ENCODE measurements around the gene SUGCT. TPM values are rescaled to one million over a fixed set of nuclear protein-coding genes. Genes with fewer than 3 reads are reported as not detected.

The SUGCT gene
- total and polyA plus RNA-seq, 2 of the 8 experiments (the other 6 are each of a cell fraction or from before 2014, with no cell fraction given), result 2.8 to 5.4 TPM

DNA sequence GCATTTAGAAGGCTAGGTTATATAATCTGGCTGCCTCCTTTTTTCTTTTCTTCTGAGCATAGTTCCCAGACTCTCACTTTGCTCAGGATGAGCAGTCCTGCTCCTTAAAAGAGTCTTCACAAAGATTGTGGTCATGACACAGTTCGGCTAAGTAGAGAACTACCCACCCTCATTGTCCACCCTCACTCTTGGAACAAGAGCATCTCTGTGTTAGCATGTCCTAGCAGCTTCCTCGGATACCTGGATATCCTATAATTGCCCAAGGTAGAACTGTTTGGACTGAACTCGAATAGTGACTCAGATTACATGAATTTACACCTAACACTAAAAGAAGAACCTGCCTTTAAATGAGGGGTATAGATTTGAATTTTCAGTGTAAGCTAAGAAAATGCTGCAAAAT lies 572.0 kb downstream of the SUGCT start:
- FAIRE-seq (no peak), DNase-seq (ENCODE audit: low read depth in 1 of 2, low spot score in 2 of 2) (no peak)
- Histone ChIP-seq H4K5ac (ENCODE audit: insufficient read length, low read depth, low read length) (no peak overlapping the region), H3K23ac (ENCODE audit: insufficient read length) (no peak overlapping the region), H3K27me3 (replicated peaks in 1 of 4; ENCODE audit: control insufficient read depth in 3 of 4, extremely low read depth in 1 of 4, insufficient read depth in 3 of 4, low read length in 3 of 4) (no peaks in the 10 kb centered on the region), H3K23me2 (ENCODE audit: low read depth, low read length) (no peaks in the 10 kb centered on the region), H2BK12ac (ENCODE audit: low read depth, low read length) (no peak overlapping the region), H2AK5ac (ENCODE audit: low read depth, low read length) (no peak overlapping the region), H3K4me3 (ENCODE audit: extremely low read depth in 1 of 4, insufficient read depth in 2 of 4, low read depth in 3 of 4, low read length in 4 of 4) (no peak overlapping the region), H2BK20ac (ENCODE audit: low read length) (no peak overlapping the region), H3K14ac (ENCODE audit: insufficient read length) (no peak overlapping the region), H3K4ac (replicated peaks; ENCODE audit: insufficient read length, low read depth, low read length) (no peak overlapping the region), H3K9ac (replicated peaks in 1 of 4; ENCODE audit: extremely low read depth in 1 of 4, low read depth in 3 of 4, low read length in 3 of 4) (no peak overlapping the region), H3K79me2 (ENCODE audit: control insufficient read depth in 1 of 2, insufficient read depth in 2 of 2, low read length in 2 of 2) (no peaks in the 10 kb centered on the region), H3K4me2 (ENCODE audit: insufficient read depth in 1 of 2, low read depth in 2 of 2, low read length in 2 of 2) (no peak overlapping the region), H2AFZ (ENCODE audit: low read length) (no peak overlapping the region), H3K4me1 (replicated peaks in 1 of 4; ENCODE audit: control insufficient read depth in 3 of 4, insufficient read depth in 4 of 4, low read length in 3 of 4) (no peaks in the 10 kb centered on the region), H3K18ac (ENCODE audit: extremely low read depth, low read length) (no peak overlapping the region), H3K56ac (replicated peaks; ENCODE audit: insufficient read length, low read depth, low read length) (no peak overlapping the region), H3K36me3 (ENCODE audit: control insufficient read depth in 2 of 4, insufficient read depth in 4 of 4, low read length in 3 of 4) (no peaks in the 10 kb centered on the region), H3K27ac (ENCODE audit: low read depth, low read length) (no peak overlapping the region), H3K79me1 (ENCODE audit: low read depth, low read length) (no peaks in the 10 kb centered on the region), H2BK15ac (ENCODE audit: low read length) (no peak overlapping the region), H4K20me1 (replicated peaks in 1 of 2; ENCODE audit: control insufficient read depth in 1 of 2, insufficient read depth in 2 of 2, low read length in 2 of 2) (no peaks in the 10 kb centered on the region), H2BK5ac (ENCODE audit: low read depth, low read length) (no peak overlapping the region), H2BK120ac (replicated peaks; ENCODE audit: low read depth, low read length) (no peak overlapping the region), H4K8ac (ENCODE audit: extremely low read depth, insufficient read depth, low read length) (no peak overlapping the region), H3K9me3 (ENCODE audit: insufficient read depth in 2 of 2, low read depth in 1 of 2, low read length in 1 of 2) (no peaks in the 10 kb centered on the region), H4K91ac (replicated peaks; ENCODE audit: insufficient read length, low read length) (no peak overlapping the region)
- ChIA-PET POLR2A (ENCODE audit: partially characterized antibody) (no interaction called here), CTCF (ENCODE audit: partially characterized antibody) (interaction anchor here (0.7 to 1.0 kb wide), 3 partner anchors 10 to 1004 kb away, joined by 3 to 4 read pairs (median 3); no protein-coding TSS in a partner anchor)
- 95% methylated on average over 3 of the region's 3 CpGs; no CpG with 5 or more reads in 1 of the 2 experiments for WGBS, 2 experiments (ENCODE audit: extremely low coverage in 1 of 2, insufficient coverage in 1 of 2, insufficient read length in 1 of 2, insufficient replicate concordance in 2 of 2, low coverage in 1 of 2, low lambda C conversion rate in 2 of 2, missing lambda C conversion rate in 1 of 2)
- TF ChIP-seq SP2 (IDR thresholded peaks at IDR 0.05; ENCODE audit: low read length) (no peak), NRF1 (IDR thresholded peaks at IDR 0.05; ENCODE audit: low read depth, low read length) (no peak), GABPA (IDR thresholded peaks at IDR 0.05; ENCODE audit: borderline replicate concordance, insufficient read depth, low read length) (no peak), ZNF274 (IDR thresholded peaks at IDR 0.05; ENCODE audit: borderline replicate concordance, extremely low read depth, low read length) (no peak), EZH2 (IDR thresholded peaks at IDR 0.05; ENCODE audit: low read depth, low read length, severe bottlenecking) (no peak), RAD21 (IDR thresholded peaks at IDR 0.05 in 1 of 2, conservative IDR thresholded peaks at IDR 0.05 in 1 of 2; ENCODE audit: low read depth in 2 of 2, low read length in 2 of 2) (no peak), BCL11A (IDR thresholded peaks at IDR 0.05; ENCODE audit: low read depth in 2 of 2, low read length in 2 of 2) (no peak), FOSL1 (IDR thresholded peaks at IDR 0.05; ENCODE audit: insufficient read depth, low read depth, low read length) (no peak)
